ENCODE data around the gene CDYL2.

DNA sequence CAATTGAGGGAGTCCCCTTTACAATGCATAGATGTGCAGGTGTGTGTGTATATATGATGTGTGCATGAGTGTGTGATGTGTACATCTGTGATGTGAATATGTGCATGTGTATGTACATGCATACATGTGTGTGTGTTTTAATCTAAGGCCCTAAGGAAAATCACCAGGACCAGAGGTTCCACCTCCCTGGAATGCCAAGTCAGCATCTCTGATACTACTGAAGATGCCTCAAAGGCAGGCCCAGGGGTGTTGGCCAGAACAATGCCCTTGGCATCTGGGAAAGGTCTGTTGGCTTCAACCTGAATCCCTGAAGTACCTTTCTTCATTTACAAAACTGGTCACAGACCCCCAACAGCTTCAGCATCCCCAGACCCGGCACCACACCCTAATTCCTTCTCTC is 129.5 kb downstream of the CDYL2 start:
- TF ChIP-seq, protein P1, sequence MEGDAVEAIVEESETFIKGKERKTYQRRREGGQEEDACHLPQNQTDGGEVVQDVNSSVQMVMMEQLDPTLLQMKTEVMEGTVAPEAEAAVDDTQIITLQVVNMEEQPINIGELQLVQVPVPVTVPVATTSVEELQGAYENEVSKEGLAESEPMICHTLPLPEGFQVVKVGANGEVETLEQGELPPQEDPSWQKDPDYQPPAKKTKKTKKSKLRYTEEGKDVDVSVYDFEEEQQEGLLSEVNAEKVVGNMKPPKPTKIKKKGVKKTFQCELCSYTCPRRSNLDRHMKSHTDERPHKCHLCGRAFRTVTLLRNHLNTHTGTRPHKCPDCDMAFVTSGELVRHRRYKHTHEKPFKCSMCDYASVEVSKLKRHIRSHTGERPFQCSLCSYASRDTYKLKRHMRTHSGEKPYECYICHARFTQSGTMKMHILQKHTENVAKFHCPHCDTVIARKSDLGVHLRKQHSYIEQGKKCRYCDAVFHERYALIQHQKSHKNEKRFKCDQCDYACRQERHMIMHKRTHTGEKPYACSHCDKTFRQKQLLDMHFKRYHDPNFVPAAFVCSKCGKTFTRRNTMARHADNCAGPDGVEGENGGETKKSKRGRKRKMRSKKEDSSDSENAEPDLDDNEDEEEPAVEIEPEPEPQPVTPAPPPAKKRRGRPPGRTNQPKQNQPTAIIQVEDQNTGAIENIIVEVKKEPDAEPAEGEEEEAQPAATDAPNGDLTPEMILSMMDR (conservative IDR thresholded peaks at IDR 0.05; ENCODE audit: low read length) = no peak
- TF ChIP-seq EZH2phosphoT487 (IDR thresholded peaks at IDR 0.05; ENCODE audit: borderline replicate concordance, low read depth, low read length) = no peak
